ENCODE data around the gene CACNA1B.
"Not testable (repeated sequence)": the region's sequence is repeated elsewhere in the genome, so short reads cannot be mapped to it uniquely, and the experiment has no call there.

DNA sequence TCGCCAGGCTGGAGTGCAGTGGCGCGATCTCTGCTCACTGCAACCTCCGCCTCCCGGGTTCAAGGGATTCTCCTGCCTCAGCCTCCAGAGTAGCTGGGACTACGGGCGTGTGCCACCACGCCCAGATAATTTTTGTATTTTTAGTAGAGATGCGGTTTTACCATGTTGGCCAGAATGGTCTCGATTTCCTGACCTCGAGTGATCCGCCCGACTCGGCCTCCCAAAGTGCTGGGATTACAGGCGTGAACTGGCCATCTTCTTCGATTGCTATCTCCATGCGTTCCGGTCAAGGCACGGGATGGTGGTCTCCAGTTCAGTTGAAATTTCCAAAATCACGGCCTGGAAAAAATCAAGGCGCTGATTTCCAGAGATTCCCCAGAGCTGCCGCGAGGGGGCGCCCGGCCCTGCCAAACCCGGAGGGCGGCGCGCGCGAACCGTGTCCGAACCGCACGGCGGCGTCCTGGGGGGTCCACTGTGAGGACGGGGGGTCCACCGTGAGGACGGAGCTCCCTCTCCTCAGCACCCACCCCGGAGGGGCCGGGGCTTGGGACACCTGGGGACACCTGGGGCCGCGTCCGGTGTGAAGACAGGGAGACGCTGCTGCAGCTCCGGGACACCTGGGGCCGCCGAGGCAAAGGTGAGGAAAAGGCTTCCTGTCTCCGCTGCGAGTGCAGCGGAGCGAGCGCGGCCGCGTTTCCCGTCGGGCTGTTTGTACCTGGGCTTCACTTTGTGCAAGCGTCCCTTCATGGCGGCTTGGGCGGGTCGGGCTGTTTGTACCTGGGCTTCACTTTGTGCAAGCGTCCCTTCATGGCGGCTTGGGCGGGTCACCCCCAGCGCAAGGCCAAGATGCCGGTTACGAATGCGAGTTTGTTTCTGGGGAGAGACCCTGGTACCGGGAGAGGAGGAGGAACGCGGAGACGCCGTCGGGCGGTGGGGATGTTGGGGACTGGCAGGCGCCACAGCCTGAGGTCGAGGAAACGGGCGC, 272.4 kb downstream of the CACNA1B start:
- TF ChIP-seq, protein P1, sequence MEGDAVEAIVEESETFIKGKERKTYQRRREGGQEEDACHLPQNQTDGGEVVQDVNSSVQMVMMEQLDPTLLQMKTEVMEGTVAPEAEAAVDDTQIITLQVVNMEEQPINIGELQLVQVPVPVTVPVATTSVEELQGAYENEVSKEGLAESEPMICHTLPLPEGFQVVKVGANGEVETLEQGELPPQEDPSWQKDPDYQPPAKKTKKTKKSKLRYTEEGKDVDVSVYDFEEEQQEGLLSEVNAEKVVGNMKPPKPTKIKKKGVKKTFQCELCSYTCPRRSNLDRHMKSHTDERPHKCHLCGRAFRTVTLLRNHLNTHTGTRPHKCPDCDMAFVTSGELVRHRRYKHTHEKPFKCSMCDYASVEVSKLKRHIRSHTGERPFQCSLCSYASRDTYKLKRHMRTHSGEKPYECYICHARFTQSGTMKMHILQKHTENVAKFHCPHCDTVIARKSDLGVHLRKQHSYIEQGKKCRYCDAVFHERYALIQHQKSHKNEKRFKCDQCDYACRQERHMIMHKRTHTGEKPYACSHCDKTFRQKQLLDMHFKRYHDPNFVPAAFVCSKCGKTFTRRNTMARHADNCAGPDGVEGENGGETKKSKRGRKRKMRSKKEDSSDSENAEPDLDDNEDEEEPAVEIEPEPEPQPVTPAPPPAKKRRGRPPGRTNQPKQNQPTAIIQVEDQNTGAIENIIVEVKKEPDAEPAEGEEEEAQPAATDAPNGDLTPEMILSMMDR (IDR thresholded peaks at IDR 0.05; ENCODE audit: insufficient read depth, low read length): not testable (repeated sequence)
- TF ChIP-seq GABPA, POLR2AphosphoS5 (IDR thresholded peaks at IDR 0.05; ENCODE audit: low read depth): not testable (repeated sequence)
